Measurements from ENCODE around the gene PSME3IP1. TPM values are rescaled to one million over a fixed set of nuclear protein-coding genes. Genes with fewer than 3 reads are reported as not detected.

The PSME3IP1 gene
- total RNA-seq, 2 donors from 2014 or later: 64.1 to 95.8 TPM

DNA sequence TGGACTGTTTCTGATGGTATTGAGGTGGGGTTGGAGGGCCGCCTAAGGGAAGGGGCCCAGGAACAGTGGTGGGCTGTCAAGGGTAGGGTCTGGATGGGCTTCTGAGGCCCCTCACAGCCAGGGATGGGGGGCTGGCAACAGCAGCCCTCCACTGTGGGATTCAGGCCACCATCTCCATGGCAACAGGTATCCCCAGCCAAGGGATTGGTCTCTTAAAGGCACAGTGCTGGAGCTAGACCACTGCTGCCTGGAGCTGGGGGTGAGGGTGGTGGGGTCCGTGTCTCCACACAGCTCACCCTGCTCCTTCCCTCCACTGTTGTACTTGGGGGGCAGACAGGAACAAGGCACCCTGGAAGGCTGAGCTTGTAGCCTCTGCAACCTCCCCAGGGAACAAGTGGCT, 41.8 kb downstream of the PSME3IP1 start:
- H3K27me3 ChIP-seq (replicated peaks; ENCODE audit: insufficient read depth): no peaks in the 10 kb centered on the region
- TF ChIP-seq POLR2A (IDR thresholded peaks at IDR 0.05) (no peak), POLR2AphosphoS5 (IDR thresholded peaks at IDR 0.05) (no peak)
- TF ChIP-seq, protein P1, sequence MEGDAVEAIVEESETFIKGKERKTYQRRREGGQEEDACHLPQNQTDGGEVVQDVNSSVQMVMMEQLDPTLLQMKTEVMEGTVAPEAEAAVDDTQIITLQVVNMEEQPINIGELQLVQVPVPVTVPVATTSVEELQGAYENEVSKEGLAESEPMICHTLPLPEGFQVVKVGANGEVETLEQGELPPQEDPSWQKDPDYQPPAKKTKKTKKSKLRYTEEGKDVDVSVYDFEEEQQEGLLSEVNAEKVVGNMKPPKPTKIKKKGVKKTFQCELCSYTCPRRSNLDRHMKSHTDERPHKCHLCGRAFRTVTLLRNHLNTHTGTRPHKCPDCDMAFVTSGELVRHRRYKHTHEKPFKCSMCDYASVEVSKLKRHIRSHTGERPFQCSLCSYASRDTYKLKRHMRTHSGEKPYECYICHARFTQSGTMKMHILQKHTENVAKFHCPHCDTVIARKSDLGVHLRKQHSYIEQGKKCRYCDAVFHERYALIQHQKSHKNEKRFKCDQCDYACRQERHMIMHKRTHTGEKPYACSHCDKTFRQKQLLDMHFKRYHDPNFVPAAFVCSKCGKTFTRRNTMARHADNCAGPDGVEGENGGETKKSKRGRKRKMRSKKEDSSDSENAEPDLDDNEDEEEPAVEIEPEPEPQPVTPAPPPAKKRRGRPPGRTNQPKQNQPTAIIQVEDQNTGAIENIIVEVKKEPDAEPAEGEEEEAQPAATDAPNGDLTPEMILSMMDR (IDR thresholded peaks at IDR 0.05): no peak
- no peak for DNase-seq (ENCODE audit: low spot score)

DNA sequence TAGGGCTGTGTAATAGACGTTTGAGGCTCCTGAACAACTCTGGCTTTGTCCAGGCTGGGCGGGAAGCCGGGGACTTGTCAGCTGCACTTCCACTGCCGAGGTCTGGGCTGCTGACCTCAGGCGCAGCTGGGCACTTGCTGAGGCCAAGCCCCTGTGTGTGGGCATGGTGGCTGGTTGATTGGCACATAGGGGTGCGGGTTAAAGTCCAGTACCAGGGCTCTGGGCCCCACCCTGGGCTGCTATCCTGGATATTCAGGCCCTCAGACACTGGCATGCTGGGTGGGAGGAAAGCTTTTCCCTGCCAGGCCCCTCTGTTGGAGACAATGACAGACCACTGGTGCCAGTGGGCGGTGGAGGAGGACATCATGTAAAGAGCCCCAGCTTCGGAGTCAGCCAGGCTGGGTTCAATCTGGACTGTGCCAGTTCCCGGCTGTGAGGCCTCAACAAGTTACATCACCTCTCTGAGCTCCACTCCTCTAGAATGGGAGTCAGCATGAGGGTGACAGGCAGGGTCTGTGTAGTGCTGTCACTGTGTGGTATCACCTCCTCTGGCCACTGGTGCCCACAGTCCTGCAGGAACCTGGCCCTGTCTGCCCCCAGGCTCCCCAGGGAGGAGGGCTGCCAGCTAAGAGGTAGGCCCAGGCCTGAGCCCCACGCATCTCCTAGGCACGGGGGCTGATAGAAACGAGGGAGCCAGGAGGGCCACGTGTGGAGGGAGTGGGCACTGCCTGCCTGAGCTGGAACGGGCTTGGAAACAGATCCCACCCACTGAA, 42.5 kb downstream of the PSME3IP1 start:
- DNase-seq (ENCODE audit: low spot score): no peak
- WGBS: 71% methylated on average over 13 of the region's 14 CpGs
- intact Hi-C loops (cut with DNase I): no loop called here

More for the DNA sequence above, 41.8 kb downstream of the PSME3IP1 start:
- Histone ChIP-seq H3K27ac (no peak overlapping the region), H3K9me3 (no peaks in the 10 kb centered on the region), H3K36me3 (no peaks in the 10 kb centered on the region), H3K4me1 (replicated peaks) (no peaks in the 10 kb centered on the region), H3K4me3 (no peak overlapping the region)
- intact Hi-C loops (cut with DNase I): no loop called here
- 96% methylated on average over 2 of the region's 2 CpGs for whole genome bisulfite sequencing

DNA sequence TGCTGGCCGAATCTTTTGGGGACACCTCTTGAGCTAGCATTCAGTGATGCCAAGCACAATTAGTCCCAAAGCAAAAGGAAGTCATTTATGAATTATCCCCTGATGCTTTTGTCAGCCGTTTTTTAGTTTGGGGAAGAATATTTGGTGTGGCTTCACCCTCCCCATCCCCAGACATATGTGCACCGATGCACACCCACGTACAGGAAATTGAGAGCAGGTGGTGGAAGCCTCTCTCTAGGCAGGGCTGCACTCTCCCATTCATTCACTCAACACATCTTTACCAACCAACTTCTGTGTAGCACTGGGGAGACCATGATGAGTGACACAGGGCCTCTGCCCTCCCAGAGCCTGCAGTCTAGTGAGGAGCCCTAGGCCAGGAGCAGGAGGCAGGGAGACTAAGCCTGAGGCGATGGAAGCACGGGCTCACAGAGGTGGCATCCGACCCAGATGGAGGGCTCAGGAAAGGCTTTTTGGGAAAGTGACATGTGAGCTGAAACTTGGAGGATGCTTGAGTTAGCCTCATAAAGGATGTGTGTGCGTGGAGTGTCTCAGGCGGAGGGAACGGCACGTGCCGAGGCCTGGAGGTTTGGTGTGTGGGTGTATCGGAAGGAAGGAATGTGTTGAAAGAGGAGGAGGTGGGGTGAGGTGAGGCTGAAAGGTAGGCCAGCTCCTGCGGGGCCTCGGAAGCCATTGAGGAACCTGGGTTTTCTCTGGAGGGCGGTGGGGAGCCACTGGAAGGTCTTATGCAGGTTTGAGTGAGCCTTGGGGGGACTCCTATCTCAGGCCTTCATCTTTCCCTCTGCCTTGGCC, 43.8 kb downstream of the PSME3IP1 start:
- Histone ChIP-seq H3K4me1 (replicated peaks) (no peaks in the 10 kb centered on the region), H3K9me3 (no peaks in the 10 kb centered on the region), H3K27ac (no peak overlapping the region), H3K36me3 (no peaks in the 10 kb centered on the region), H3K27me3 (replicated peaks; ENCODE audit: insufficient read depth) (no peaks in the 10 kb centered on the region), H3K4me3 (no peak overlapping the region)
- DNase-seq (ENCODE audit: low spot score): no peak
- WGBS: 78% methylated on average over 16 of the region's 16 CpGs
- intact Hi-C loops (cut with DNase I): no loop called here
- TF ChIP-seq POLR2AphosphoS5 (IDR thresholded peaks at IDR 0.05) (no peak), POLR2A (IDR thresholded peaks at IDR 0.05) (no peak)
- TF ChIP-seq, protein P1 (IDR thresholded peaks at IDR 0.05): no peak

More for the DNA sequence above, 42.5 kb downstream of the PSME3IP1 start:
- no peaks in the 10 kb centered on the region for H3K4me1 ChIP-seq (replicated peaks)
- no peaks in the 10 kb centered on the region for H3K27me3 ChIP-seq (replicated peaks; ENCODE audit: insufficient read depth)
- no peak overlapping the region for H3K27ac ChIP-seq
- H3K36me3 ChIP-seq: no peaks in the 10 kb centered on the region
- H3K9me3 ChIP-seq: no peaks in the 10 kb centered on the region
- TF ChIP-seq POLR2A (IDR thresholded peaks at IDR 0.05) (no peak), POLR2AphosphoS5 (IDR thresholded peaks at IDR 0.05) (no peak)
- TF ChIP-seq, protein P1 (IDR thresholded peaks at IDR 0.05): no peak
- H3K4me3 ChIP-seq: no peak overlapping the region

DNA sequence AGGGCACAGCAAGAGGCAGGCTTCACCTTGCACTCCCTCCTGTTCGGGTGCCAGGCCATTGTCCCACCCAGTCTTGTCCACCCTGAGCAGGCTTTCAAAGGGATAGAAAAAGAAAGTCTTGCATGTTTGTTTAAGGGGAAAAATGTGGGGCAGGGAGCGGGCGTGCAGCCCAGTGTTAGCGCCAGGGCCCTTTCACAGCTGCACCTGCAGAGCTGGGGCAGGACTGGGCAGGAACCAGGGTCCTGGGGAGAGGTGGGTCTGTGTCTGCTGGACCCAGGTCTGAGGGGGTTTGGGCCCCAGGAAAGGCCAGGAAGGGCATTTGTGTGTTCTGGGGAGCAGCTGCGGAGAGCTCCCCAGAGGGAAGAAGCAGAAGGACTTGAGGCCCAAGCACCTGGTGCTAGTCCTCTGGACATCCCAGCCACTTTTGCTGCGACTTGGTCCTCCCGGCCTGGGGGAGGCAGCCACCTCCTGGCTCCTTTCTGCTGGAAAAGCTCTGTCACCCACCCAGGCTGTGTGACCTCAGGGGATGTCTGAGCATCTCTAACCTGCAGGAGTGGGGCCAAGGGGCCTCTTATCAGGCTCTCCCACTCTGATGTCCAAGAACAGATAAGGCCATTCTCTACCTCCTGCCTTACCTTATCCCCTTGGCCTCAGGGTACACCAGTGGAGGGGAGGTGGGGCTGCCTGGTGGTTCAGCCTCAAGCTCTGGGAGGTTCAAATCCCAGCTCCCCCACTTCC, 44.7 kb downstream of the PSME3IP1 start:
- H3K4me3 ChIP-seq: no peak overlapping the region
- H3K9me3 ChIP-seq: no peaks in the 10 kb centered on the region
- WGBS: 64% methylated on average over 7 of the region's 7 CpGs
- no peak overlapping the region for H3K27ac ChIP-seq
- intact Hi-C loops (cut with DNase I): no loop called here
- no peaks in the 10 kb centered on the region for H3K27me3 ChIP-seq (replicated peaks; ENCODE audit: insufficient read depth)
- TF ChIP-seq POLR2AphosphoS5 (IDR thresholded peaks at IDR 0.05) (no peak), POLR2A (IDR thresholded peaks at IDR 0.05) (no peak)
- TF ChIP-seq, protein P1 (IDR thresholded peaks at IDR 0.05): no peak
- no peak for DNase-seq (ENCODE audit: low spot score)
- H3K36me3 ChIP-seq: no peaks in the 10 kb centered on the region
- H3K4me1 ChIP-seq (replicated peaks): no peaks in the 10 kb centered on the region
